GM18498 (cell line): ENCODE results near the gene GTF2IRD1.

Experiments
- ATAC-seq: cut with Tn5 transposase; IDR thresholded peaks from one replicate; pipeline ENCODE4 v1.9.1; 2021; ENCODE audit warnings: mild to moderate bottlenecking, moderate library complexity; ENCODE audit not compliant: unreplicated experiment

GTF2IRD1 gene

GRCh38 chr7:74464931-74465886, 11.5 kb downstream of the GTF2IRD1 start:
- ATAC-seq, result no peak

- ATAC-seq, result no peak
These were observed 12.6 kb downstream of the GTF2IRD1 start for GRCh38 chr7:74466196-74466813.

GRCh38 chr7:74467876-74468275, 14.2 kb downstream of the GTF2IRD1 start:
- ATAC-seq, result no peak

GRCh38 chr7:74470504-74470903, 16.8 kb downstream of the GTF2IRD1 start:
- ATAC-seq, result no peak

GRCh38 chr7:74473116-74473515, 19.4 kb downstream of the GTF2IRD1 start:
- ATAC-seq, result no peak

GRCh38 chr7:74474271-74474865, 20.7 kb downstream of the GTF2IRD1 start:
- ATAC-seq, result no peak

GRCh38 chr7:74475243-74475986, 21.7 kb downstream of the GTF2IRD1 start:
- no peak for ATAC-seq

GRCh38 chr7:74475987-74476350, 22.3 kb downstream of the GTF2IRD1 start:
- ATAC-seq, result no peak

GRCh38 chr7:74476626-74477025, 22.9 kb downstream of the GTF2IRD1 start:
- no peak for ATAC-seq

GRCh38 chr7:74478671-74479065, 25.0 kb downstream of the GTF2IRD1 start:
- ATAC-seq, result no peak

- ATAC-seq, result no peak
These were observed 25.5 kb downstream of the GTF2IRD1 start for GRCh38 chr7:74479066-74479781.

GRCh38 chr7:74479961-74480829, 26.5 kb downstream of the GTF2IRD1 start:
- ATAC-seq, result no peak

GRCh38 chr7:74480861-74481417, 27.2 kb downstream of the GTF2IRD1 start:
- ATAC-seq, result no peak

- ATAC-seq, result no peak
These were observed 27.9 kb downstream of the GTF2IRD1 start for GRCh38 chr7:74481458-74482196.

GRCh38 chr7:74482197-74482467, 28.4 kb downstream of the GTF2IRD1 start:
- ATAC-seq, result no peak

GRCh38 chr7:74482629-74483401, 29.1 kb downstream of the GTF2IRD1 start:
- ATAC-seq, result no peak

- no peak for ATAC-seq
These were observed 30.0 kb downstream of the GTF2IRD1 start for GRCh38 chr7:74483402-74484336.
